A673 (cell line): ENCODE data around the gene MTCH1. TPM values are rescaled to one million over a fixed set of nuclear protein-coding genes. Genes with fewer than 3 reads are reported as not detected.

Experiments used
- BruUV-seq: library from RNA; stranded (reverse); fragments of 400-500 nt; replicated peaks from 2 replicates; lab custom pipeline; 2021; lab: Mats Ljungman, UMichigan
- CTCF ChIA-PET: fragments of 300-600 bp; sonication (Branson Sonifier 250); formaldehyde crosslinking; loops from one replicate; lab custom pipeline; 2022; ENCODE audit warnings: antibody characterized with exemption; lab: Charles Lee
- POLR2A ChIA-PET: fragments of 300-600 bp; sonication (Branson Sonifier 250); formaldehyde crosslinking; loops from one replicate; lab custom pipeline; 2022; ENCODE audit warnings: antibody characterized with exemption; ENCODE audit not compliant: low non-redundant PET; lab: Charles Lee
- DNase-seq: peaks from one replicate; pipeline ENCODE4 v3.0.0-alpha.2; 2015; ENCODE audit warnings: low spot score
- H3K27ac ChIP-seq: fragments of 200-600 bp; sonication (generic); 2 replicates; pipeline ENCODE4 v1.5.1; 2016; ENCODE audit warnings: mixed run types, low read depth, mild to moderate bottlenecking, mixed read lengths, antibody characterized with exemption, low read length; ENCODE audit not compliant: poor library complexity, severe bottlenecking
- H3K27me3 ChIP-seq: fragments of 200-600 bp; sonication (generic); replicated peaks from 2 replicates; pipeline ENCODE4 v1.6.1; 2017; ENCODE audit warnings: mixed run types, low read depth, mild to moderate bottlenecking, mixed read lengths, antibody characterized with exemption, low read length; ENCODE audit not compliant: insufficient read depth, poor library complexity
- H3K36me3 ChIP-seq: fragments of 200-600 bp; sonication (generic); 2 replicates; pipeline ENCODE4 v1.6.1; 2016; ENCODE audit warnings: mixed run types, mild to moderate bottlenecking, mixed read lengths, antibody characterized with exemption, low read length; ENCODE audit not compliant: insufficient read depth, poor library complexity, severe bottlenecking
- H3K4me1 ChIP-seq: fragments of 200-600 bp; sonication (generic); 2 replicates; pipeline ENCODE4 v1.6.1; 2017; ENCODE audit warnings: mixed run types, mild to moderate bottlenecking, mixed read lengths, antibody characterized with exemption, low read length; ENCODE audit not compliant: insufficient read depth, poor library complexity, severe bottlenecking
- H3K4me3 ChIP-seq: fragments of 200-600 bp; sonication (generic); 2 replicates; pipeline ENCODE4 v1.5.1; 2016; ENCODE audit warnings: low read depth, mixed run types, mild to moderate bottlenecking, mixed read lengths, low read length; ENCODE audit not compliant: poor library complexity, severe bottlenecking
- H3K9me3 ChIP-seq: fragments of 200-600 bp; sonication (generic); 2 replicates; pipeline ENCODE4 v1.6.1; 2016; ENCODE audit warnings: mixed run types, low read depth, mild to moderate bottlenecking, mixed read lengths, antibody characterized with exemption, low read length; ENCODE audit not compliant: poor library complexity, severe bottlenecking
- CTCF ChIP-seq: fragments of 300-800, 200-600 bp; sonication (generic); conservative IDR thresholded peaks from 2 replicates; pipeline ENCODE4 v1.5.1; 2017; ENCODE audit warnings: low read depth, mild to moderate bottlenecking, antibody characterized with exemption, low read length, moderate library complexity, mixed read lengths
- EZH2 ChIP-seq: fragments of 200-600 bp; sonication (generic); IDR thresholded peaks from 2 replicates; pipeline ENCODE4 v1.6.1; 2017; ENCODE audit warnings: borderline replicate concordance, low read depth, mild to moderate bottlenecking, mixed read lengths, antibody characterized with exemption, low read length; ENCODE audit not compliant: poor library complexity, severe bottlenecking
- intact Hi-C: fragments of 100-400 bp; cut with micrococcal nuclease; formaldehyde crosslinking; loops from one replicate; pipeline ENCODE4 v1.10.0; 2022; ENCODE audit not compliant: unreplicated experiment
- total RNA-seq: library from RNA; stranded (reverse); gene quantifications from 2 replicates; pipeline ENCODE4 v1.2.3, GENCODE V29; 2021

The MTCH1 gene
- total RNA-seq, 1 experiment from 2014 or later, result 242 TPM

DNA sequence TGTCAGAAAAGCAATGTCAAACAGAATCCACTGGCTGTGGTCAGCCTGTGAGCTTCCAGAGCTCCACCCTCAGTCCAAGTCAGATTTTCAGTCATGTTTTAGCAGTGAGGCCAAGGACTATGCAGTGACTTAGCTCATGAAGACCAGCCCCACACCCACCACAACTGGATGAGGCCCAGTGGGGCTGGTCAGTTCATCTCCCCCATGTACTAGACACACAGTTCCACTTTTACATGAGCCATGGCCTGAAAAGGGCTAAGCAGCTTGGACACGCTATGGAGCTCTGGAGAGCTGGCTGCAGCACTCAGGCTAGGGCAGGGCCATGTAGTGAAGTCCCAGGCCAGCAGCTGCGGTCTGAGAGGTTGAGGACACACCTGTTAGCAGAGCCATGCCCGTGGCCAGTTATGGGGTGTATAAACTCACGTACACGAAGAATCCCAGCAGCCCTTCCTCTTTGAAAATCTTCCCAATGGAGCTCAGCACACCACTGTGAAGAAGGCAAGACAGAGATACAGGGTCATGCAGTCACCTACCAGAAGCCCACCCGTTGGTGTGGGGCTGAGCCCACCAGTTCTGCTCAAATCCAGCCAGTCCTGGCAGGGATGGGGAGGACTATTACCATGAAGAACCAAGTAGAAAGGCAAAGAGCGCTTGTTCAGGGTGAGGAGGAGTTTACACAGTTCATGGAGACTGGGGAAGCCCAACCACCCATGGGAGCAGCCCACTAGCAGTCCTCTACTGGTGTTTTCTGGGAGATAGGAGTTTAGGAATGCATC is 10.6 kb downstream of the MTCH1 start:
- H3K4me3 ChIP-seq, result no peak overlapping the region
- CTCF ChIA-PET, result no interaction called here
- TF ChIP-seq CTCF, result no peak
- TF ChIP-seq EZH2, result no peak
- H3K4me1 ChIP-seq, result no peaks in the 10 kb centered on the region
- no peaks in the 10 kb centered on the region for H3K9me3 ChIP-seq
- intact Hi-C loops, result no loop called here
- peaks cover 84% of the 10 kb centered on the region for H3K36me3 ChIP-seq
- BruUV-seq, result no TSS peak
- no peak for DNase-seq
- POLR2A ChIA-PET, result no interaction called here
- H3K27me3 ChIP-seq, result no peaks in the 10 kb centered on the region
- no peak overlapping the region for H3K27ac ChIP-seq

DNA sequence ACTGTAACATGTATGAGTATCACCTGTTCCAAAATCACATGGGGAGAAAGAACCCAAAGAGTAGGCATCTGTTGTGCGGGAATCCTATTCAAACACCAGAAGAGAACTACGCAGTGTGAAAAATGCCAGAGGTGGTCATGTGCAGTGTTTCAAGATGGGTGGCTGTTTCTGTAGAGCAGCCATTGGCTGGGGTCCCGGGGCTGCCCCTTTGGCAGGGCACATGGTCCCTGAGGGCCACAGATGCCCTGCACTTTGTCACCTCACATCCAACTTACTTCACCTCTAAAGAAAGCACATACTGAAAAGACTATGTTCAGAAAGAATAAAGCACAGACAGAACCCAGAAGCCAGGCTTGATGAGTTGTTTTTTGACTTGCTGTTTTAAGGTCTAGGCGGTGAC is 12.3 kb downstream of the MTCH1 start:
- TF ChIP-seq EZH2 (no peak), CTCF (no peak)
- BruUV-seq, result no TSS peak
- Histone ChIP-seq H3K4me1 (no peaks in the 10 kb centered on the region), H3K27me3 (no peaks in the 10 kb centered on the region), H3K4me3 (no peak overlapping the region), H3K36me3 (peaks cover 98% of the 10 kb centered on the region), H3K9me3 (no peaks in the 10 kb centered on the region), H3K27ac (no peak overlapping the region)
- intact Hi-C loops, result no loop called here
- ChIA-PET CTCF (no interaction called here), POLR2A (no interaction called here)
- no peak for DNase-seq

- no peak for DNase-seq
- no TSS peak for BruUV-seq
- Histone ChIP-seq H3K36me3 (peaks cover 98% of the 10 kb centered on the region), H3K27ac (no peak overlapping the region), H3K27me3 (no peaks in the 10 kb centered on the region), H3K4me3 (no peak overlapping the region), H3K9me3 (no peaks in the 10 kb centered on the region), H3K4me1 (no peaks in the 10 kb centered on the region)
- TF ChIP-seq EZH2 (no peak), CTCF (no peak)
- POLR2A ChIA-PET, result no interaction called here
- CTCF ChIA-PET, result interaction anchor here (0.6 kb wide), 1 partner anchor 28 kb away, joined by 3 read pairs; no protein-coding TSS in a partner anchor
- intact Hi-C loops, result no loop called here
Observed at GRCh38 chr6:36973190-36973589, 12.8 kb downstream of the MTCH1 start.
